ENCODE measurements around the gene KIF22. TPM values are rescaled to one million over a fixed set of nuclear protein-coding genes. Genes with fewer than 3 reads are reported as not detected.
"Not testable (repeated sequence)": the region's sequence is repeated elsewhere in the genome, so short reads cannot be mapped to it uniquely, and the experiment has no call there.

Gene KIF22
- total RNA-seq, 4 donors from 2014 or later = 9.2 to 25.2 (median 13.1) TPM

GRCh38 chr16:29769507-29769906, 21.0 kb upstream of the KIF22 start:
- no peak for ATAC-seq (ENCODE audit: low FRiP score)
- no peak for DNase-seq (ENCODE audit: low spot score)
- TF ChIP-seq CTCF (IDR thresholded peaks at IDR 0.05) = no peak

GRCh38 chr16:29770250-29770929, 20.2 kb upstream of the KIF22 start:
- DNase-seq (ENCODE audit: low spot score) (no peak), ATAC-seq (ENCODE audit: low FRiP score) (no peak)
- no peak for TF ChIP-seq CTCF (IDR thresholded peaks at IDR 0.05)

DNA sequence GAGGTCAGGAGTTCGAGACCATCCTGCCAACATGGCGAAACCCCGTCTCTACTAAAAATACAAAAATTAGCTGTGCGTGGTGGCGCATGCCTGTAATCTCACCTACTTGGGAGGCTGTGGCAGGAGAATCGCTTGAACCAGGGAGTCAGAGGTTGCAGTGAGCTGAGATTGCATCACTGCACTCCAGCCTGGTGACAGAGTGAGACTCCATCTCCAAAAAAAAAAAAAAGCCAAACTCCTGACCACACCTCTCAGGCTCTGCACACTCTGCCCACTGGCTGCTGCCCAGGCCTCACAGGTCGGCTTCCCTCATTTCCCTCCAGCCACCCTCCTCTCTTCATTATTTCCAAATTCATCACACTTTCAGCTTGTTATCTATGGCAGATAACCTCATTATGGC, 18.2 kb upstream of the KIF22 start:
- ATAC-seq (ENCODE audit: low FRiP score); DNase-seq (ENCODE audit: low spot score): not testable (repeated sequence)

DNA sequence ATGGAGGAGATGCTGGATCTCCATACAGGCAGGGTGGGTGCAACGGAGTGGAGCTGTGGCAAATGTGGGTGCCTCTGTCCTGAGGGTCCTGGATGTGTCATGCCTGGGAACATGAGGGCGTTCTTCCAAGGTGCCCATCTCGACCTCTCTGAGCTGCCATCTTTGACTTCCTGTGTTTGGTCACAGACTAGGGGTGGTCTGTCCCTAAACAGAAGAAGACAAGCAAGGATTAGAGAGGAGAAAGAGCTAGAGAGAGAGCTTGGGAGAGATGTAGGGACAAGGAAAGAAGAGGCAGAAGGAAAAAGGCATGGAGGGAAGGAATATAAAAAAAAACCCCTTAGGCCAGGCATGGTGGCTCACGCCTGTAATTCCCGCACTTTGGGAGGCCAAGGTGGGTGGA, 15.8 kb upstream of the KIF22 start:
- no peak for TF ChIP-seq CTCF (IDR thresholded peaks at IDR 0.05)
- DNase-seq (ENCODE audit: low spot score) (no peak), ATAC-seq (ENCODE audit: low FRiP score) (no peak)

DNA sequence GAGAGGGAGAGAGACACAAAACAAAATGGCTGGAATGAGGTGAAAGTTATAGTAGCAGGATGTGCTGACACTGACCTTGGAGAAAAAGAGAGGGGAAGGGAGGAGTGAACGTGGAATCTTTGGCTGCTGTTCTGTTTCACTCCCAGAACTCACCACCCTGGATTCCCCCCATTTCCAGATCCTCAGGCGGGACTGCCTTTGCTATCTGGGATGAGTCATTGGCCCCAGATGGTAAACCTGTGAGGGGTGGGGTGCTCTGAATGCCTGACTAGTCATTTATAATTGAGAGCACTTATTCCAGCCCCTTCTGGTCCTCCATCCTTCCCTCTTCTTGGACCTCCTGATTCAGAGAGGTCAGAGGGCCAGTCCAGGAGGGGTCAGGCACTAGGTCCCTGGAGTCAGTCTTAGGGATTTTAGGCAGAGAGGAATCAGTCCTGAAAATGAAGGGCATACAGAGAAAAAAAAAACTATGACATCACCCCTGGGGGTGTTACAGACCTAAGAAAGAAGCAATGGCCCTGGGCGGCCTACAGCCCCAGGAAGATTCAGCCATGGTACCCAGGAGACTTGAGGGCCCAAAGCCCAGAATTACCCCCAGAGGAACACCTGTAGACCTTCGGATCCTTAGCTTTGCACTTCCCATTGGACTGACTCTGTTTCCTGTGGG, 14.7 kb upstream of the KIF22 start:
- ATAC-seq (ENCODE audit: low FRiP score) (peak; percentile 81), DNase-seq (ENCODE audit: low spot score) (no peak)
- no peak for TF ChIP-seq CTCF (IDR thresholded peaks at IDR 0.05)

- DNase-seq (ENCODE audit: low spot score) (no peak), ATAC-seq (ENCODE audit: low FRiP score) (no peak)
- TF ChIP-seq CTCF (IDR thresholded peaks at IDR 0.05) = no peak
Measured at GRCh38 chr16:29777576-29778350, 12.8 kb upstream of the KIF22 start, which contains the start of gene ZG16. ZG16 (plus strand) TSS chr16:29778256; CDS start chr16:29779267, 1,011 bp downstream.

- TF ChIP-seq CTCF (IDR thresholded peaks at IDR 0.05) = no peak
- no peak for DNase-seq (ENCODE audit: low spot score)
- no peak for ATAC-seq (ENCODE audit: low FRiP score)
Measured at GRCh38 chr16:29779474-29779873, 11.1 kb upstream of the KIF22 start.

DNA sequence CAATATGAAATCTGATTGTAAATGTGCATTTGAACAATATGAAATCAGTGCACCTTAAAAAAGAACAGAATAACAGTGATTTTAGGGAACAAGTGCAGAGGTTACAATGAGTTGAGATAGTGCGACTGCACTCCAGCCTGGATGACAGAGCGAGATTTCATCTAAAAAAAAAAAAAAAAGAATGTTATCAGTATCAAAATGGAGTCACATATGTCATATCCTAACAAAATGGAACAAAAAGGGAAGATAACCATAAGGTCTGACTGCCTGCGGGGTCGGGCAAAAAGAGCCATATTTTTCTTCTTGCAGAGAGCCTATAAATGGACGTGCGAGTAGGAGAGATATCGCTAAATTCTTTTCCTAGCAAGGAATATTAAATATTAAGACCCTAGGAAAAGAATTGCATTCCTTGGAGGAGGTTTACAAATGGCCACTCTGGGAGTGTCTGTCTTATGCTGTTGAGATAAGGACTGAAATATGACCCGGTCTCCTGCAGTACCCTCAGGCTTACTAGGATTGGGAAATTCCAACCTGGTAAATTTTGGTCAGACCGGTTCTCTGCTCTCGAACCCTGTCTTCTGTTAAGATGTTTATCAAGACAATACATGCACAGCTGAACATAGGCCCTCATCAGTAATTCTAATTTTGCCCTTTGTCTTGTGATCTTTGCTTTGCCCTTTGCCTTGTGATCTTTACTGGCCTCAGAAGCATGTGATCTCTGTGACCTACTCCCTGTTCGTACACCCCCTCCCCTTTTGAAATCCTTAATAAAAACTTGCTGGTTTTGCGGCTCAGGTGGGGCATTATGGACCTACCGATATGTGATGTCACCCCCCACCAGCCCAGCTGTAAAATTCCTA, 7.2 kb upstream of the KIF22 start:
- not testable (repeated sequence) for ATAC-seq (ENCODE audit: low FRiP score); DNase-seq (ENCODE audit: low spot score)

Data from omental fat pad (tissue), 4 donors.